ENCODE results near the gene KLHL6. TPM values are rescaled to one million over a fixed set of nuclear protein-coding genes. Genes with fewer than 3 reads are reported as not detected.
"Not testable (repeated sequence)": the region's sequence is repeated elsewhere in the genome, so short reads cannot be mapped to it uniquely, and the experiment has no call there.

KLHL6 gene
- total RNA-seq, 4 donors from 2014 or later = 0.60 to 17.0 (median 2.7) TPM

GRCh38 chr3:183529717-183530116 is 25.8 kb downstream of the KLHL6 start:
- peak; percentile 28 for DNase-seq
- H3K4me3 ChIP-seq = no peak overlapping the region
- in situ Hi-C loops (cut with MboI; ENCODE audit: low pct_ligation_motif_present in 1 of 4, low pct_unique_long_range_greater_than_20kb in 1 of 4, low sequenced_read_pairs in 3 of 4) (no loop called here), intact Hi-C loops (cut with DNase I; ENCODE audit: low total_unique reads) (no loop called here)
- TF ChIP-seq POLR2AphosphoS5 (IDR thresholded peaks at IDR 0.05) (no peak), POLR2A (IDR thresholded peaks at IDR 0.05) (no peak), CTCF (IDR thresholded peaks at IDR 0.05) (no peak), EP300 (IDR thresholded peaks at IDR 0.05; ENCODE audit: low read depth) (no peak)
- no peaks in the 10 kb centered on the region for H3K9me3 ChIP-seq
- H3K4me1 ChIP-seq = peaks cover 0 to 4% (median 0%) of the 10 kb centered on the region in 4 donors
- no peaks in the 10 kb centered on the region for H3K36me3 ChIP-seq
- no peaks in the 10 kb centered on the region for H3K27me3 ChIP-seq
- 61 to 91% methylated on average over 2 to 7 of the region's 7 CpGs for WGBS, 2 donors (ENCODE audit: low coverage in 1 of 2)
- H3K27ac ChIP-seq = peak overlapping the region in 1 of 4 donors; percentile 0

- H3K36me3 ChIP-seq = no peaks in the 10 kb centered on the region
- WGBS, 2 donors (ENCODE audit: low coverage in 1 of 2) = 40 to 72% methylated on average over 1 of the region's 1 CpG
- H3K9me3 ChIP-seq = no peaks in the 10 kb centered on the region
- TF ChIP-seq POLR2AphosphoS5 (IDR thresholded peaks at IDR 0.05) = no peak
- no peak for TF ChIP-seq EP300 (IDR thresholded peaks at IDR 0.05; ENCODE audit: low read depth)
- TF ChIP-seq CTCF (IDR thresholded peaks at IDR 0.05) = no peak
- TF ChIP-seq POLR2A (IDR thresholded peaks at IDR 0.05) = no peak
- no peaks in the 10 kb centered on the region for H3K27me3 ChIP-seq
- H3K4me1 ChIP-seq = peaks cover 0 to 4% (median 0%) of the 10 kb centered on the region in 4 donors
- DNase-seq = no peak
- no peak overlapping the region for H3K4me3 ChIP-seq
- intact Hi-C loops (cut with DNase I; ENCODE audit: low total_unique reads) (no loop called here), in situ Hi-C loops (cut with MboI; ENCODE audit: low pct_ligation_motif_present in 1 of 4, low pct_unique_long_range_greater_than_20kb in 1 of 4, low sequenced_read_pairs in 3 of 4) (no loop called here)
- peak overlapping the region in 1 of 4 donors; percentile 0 for H3K27ac ChIP-seq
These were observed 26.3 kb downstream of the KLHL6 start for GRCh38 chr3:183529185-183529584.

GRCh38 chr3:183528758-183529157 is 26.7 kb downstream of the KLHL6 start:
- intact Hi-C loops (cut with DNase I; ENCODE audit: low total_unique reads); DNase-seq: not testable (repeated sequence)
- WGBS, 2 donors (ENCODE audit: low coverage in 1 of 2) = 83 to 93% methylated on average over 6 of the region's 6 CpGs

GRCh38 chr3:183527428-183528379 is 27.8 kb downstream of the KLHL6 start:
- 77 to 78% methylated on average over 4 to 12 of the region's 12 CpGs for WGBS, 2 donors (ENCODE audit: low coverage in 1 of 2)
- in situ Hi-C loops (cut with MboI; ENCODE audit: low pct_ligation_motif_present in 1 of 4, low pct_unique_long_range_greater_than_20kb in 1 of 4, low sequenced_read_pairs in 3 of 4) = no loop called here

More at GRCh38 chr3:183528758-183529157, 26.7 kb downstream of the KLHL6 start:
- in situ Hi-C loops (cut with MboI; ENCODE audit: low pct_ligation_motif_present in 1 of 4, low pct_unique_long_range_greater_than_20kb in 1 of 4, low sequenced_read_pairs in 3 of 4); H3K36me3 ChIP-seq; H3K27me3 ChIP-seq; H3K9me3 ChIP-seq; H3K4me3 ChIP-seq; H3K4me1 ChIP-seq: not testable (repeated sequence)
- peak overlapping the region in 1 of 4 donors; percentile 63 for H3K27ac ChIP-seq

More at GRCh38 chr3:183527428-183528379, 27.8 kb downstream of the KLHL6 start:
- TF ChIP-seq CTCF (IDR thresholded peaks at IDR 0.05) (no peak), POLR2AphosphoS5 (IDR thresholded peaks at IDR 0.05) (peak in 1 of 3 donors; percentile 13)
- H3K27me3 ChIP-seq = no peaks in the 10 kb centered on the region
- peak overlapping the region; percentile 6 to 63 (median 30) for H3K27ac ChIP-seq
- intact Hi-C loops (cut with DNase I; ENCODE audit: low total_unique reads) = no loop called here
- no peaks in the 10 kb centered on the region for H3K9me3 ChIP-seq
- H3K36me3 ChIP-seq = no peaks in the 10 kb centered on the region
- H3K4me1 ChIP-seq = no peaks in the 10 kb centered on the region
- H3K4me3 ChIP-seq = no peak overlapping the region
- no peak for DNase-seq
